DLD1 (cell line): ENCODE results near the gene TECPR1.

Experiments
- in situ Hi-C: cut with HindIII; loops from 2 replicates; pipeline ENCODE4 v1.10.0; 2017; ENCODE audit warnings: low sequenced_read_pairs

The TECPR1 gene

DNA sequence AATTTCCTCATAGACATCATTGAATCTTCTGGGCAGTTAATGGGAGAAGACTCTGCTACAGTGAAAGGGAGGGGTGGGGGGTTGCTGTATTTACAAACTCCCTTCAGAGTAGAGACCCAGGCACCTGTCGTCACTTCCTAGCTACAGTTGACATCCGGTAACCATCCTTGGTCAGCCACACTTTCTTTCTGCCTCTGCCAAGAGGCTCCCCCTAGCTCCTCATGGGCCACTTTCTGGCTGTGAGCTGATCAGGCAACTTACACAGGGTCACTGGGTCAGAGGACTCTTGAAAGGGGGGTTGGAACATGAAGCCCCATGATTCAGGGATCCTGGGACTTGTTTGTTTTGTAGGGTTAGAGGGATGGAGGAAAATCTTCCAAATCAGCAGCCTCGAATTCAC lies 1.2 kb downstream of the TECPR1 start:
- in situ Hi-C loops: no loop called here

DNA sequence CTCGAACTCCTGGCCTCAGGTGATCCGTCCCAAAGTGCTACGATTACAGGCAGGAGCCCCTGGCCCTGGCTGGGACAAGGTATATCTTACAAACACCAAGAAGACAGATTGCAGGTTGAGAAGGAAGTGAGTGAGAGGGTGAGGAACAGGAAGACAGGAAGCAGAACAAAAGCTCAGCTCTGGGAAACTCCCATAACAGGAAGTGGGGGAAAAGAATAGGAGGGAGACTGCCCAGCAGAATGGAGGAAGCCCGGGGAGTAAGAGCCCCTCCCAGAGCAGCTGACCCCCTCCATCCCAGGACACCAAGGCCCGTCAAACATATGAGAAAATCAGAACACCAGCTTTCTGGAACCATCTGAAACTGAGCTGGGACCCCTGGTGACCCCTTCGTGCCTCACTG lies 2.9 kb downstream of the TECPR1 start:
- in situ Hi-C loops: no loop called here

DNA sequence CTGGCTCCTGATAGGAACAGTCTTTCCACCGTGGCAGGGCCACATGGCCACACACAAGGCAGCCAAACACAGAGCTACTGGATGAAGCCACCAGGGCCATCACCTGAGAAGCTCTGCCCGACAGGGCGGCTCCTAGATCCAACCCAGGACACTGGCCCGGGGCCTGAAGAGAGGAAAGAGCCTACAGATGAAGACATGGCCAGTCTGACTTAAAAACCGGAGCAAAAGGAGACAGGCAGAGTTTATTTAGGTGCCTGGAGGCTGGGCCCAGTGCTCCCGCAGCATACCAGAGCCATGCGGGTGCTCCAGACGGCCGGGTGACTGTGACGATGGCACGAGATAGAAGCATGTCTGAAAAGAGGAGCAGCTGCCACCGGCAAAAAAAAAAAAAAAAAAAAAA lies 3.9 kb downstream of the TECPR1 start:
- in situ Hi-C loops: no loop called here

DNA sequence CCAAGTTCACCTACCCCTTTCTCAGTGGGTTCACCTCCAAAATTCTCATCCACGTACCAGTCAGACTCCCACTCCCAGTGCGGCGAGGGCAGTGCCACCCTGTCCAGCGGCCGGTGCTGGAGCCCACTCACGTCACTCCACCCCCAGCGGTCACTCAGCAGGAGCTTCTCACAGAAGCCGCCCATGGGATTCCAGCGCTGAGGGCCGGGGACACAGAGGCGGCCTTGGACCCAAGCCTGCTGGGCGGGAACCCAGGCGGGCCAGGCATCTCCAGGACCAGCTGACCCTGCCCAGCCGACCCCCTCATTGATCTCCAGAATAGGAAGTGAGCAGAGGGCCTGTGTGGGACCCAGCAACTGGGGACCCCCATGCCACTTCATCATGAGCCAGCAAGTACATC lies 7.2 kb downstream of the TECPR1 start:
- in situ Hi-C loops: no loop called here

DNA sequence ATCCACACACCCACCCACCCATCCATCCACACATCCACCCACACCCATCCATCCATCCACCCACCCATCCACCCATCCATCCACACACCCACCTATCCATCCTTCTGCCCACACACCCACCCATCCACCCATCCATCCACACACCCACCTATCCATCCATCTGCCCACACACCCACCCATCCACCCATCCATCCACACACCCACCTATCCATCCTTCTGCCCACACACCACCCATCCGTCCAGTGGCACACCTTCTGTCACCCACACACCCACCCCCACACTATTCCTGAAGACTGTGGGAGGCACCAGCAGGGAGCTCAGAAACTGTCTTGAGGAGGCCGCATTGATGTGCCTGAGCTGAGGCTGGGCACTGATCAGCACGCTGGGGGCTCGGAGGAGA lies 9.1 kb downstream of the TECPR1 start:
- in situ Hi-C loops: no loop called here

DNA sequence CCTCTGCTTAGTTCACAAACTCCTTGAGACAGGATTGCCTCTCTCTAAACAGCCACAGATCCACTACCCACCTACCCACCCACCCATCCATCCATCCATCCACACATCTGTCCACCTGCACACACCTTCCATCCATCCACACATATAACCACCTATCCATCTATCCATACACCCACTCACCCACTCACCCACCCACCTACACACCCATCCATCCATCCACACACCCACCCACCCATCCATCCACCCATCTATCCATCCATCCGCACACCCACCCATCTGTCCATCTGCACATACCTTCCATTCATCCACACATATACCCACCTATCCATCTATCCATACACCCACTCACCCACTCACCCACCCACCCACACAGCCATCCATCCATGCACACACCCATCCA lies 9.7 kb downstream of the TECPR1 start:
- in situ Hi-C loops: no loop called here

DNA sequence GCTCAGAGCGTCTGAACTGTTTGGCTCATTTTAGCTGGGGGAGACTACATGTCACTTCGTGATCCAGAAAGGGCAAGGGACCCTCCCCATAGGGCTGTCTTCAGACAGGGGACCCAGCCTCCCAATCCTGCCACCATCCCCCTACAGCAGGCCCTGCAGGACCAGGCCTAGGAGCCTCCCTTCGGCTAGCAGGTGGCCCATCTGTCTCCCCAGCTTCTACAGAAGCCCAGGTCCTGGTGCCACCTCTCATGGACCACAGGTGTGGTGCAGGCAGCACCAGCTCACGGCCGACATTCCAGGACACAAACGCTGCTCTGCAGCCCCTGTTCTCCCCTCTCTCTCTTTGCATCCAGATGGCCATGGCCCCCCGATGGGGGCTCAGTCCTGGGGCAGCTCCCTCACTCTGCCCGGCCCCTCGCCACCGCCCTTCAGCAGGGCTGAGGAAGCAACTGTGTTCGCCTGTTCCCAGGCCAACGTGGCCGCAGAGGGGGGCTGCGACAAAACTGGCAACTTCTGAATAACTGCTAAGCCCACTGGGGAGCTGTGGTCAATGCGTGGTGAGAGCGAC lies 10.3 kb downstream of the TECPR1 start:
- in situ Hi-C loops: no loop called here

DNA sequence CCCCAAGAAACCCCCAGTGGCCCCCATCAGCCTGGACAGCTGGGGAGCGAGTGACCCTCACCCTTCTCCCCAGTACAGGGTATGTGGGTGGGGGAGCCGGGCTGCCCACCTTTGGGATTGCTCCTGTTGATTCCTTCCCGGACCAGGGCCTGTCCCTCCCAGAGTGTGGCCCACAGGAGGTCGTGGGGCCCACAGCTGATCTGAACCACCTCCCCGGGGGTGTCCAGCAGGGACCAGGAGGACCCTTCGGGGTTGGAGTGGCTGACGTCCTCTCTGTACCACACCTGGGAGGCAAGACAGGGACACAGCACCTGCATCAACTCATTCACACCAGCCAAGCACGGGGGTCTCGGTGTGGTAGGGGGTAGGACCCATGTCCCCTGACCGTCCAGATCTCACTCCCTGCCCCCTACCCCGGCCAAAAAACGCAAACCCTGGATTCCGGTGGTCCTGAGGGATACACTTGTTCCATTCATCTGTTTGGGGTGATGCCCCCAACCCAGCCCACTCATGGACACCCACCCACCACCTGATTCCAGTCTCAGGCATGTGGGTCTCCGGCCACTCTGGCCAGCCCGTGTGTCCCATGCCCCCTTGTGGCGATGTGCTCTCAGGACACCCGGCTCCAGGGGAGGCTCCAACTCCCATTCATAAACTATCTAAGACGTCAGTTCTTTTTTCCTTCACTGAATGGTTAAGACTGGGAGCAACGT lies 10.9 kb downstream of the TECPR1 start:
- in situ Hi-C loops: no loop called here

DNA sequence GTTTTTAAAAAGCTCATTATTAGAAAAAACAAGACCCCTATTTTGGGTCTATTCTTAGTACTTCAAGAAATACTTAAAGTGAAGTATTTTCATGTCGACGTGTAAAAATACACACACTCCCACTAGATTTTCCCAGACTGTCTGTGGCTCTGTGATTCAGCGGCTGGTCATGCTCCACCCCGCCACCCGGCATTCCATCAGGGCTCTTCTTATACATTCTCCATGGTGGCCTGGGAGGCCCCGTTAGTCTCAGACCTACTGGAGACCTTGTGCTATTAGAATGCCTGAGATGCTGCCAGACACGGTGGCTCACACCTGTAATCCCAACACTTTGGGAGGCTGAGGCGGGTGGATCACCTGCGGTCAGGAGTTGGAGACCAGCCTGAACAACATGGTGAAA lies 13.1 kb downstream of the TECPR1 start:
- in situ Hi-C loops: no loop called here

DNA sequence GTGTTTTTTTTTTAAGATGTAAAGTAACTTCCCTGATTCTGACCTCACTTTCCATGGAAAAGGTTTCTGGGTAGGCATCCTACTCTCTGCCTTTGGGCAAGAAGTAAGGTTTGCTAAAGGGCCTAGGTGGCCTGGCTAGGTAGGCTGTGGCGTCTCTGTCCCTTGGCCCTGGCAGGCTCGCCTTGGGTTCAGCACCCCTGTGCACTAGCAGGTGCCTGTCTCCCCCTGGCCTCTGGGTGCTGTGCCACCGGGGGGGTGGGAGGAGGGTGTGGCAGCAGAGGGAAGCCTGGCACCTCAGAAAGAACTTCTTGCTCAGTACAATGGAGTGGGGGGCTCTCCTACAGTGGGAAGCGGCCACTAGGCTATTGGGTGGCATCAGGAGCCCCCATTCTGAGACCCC lies 14.0 kb downstream of the TECPR1 start:
- in situ Hi-C loops: no loop called here

DNA sequence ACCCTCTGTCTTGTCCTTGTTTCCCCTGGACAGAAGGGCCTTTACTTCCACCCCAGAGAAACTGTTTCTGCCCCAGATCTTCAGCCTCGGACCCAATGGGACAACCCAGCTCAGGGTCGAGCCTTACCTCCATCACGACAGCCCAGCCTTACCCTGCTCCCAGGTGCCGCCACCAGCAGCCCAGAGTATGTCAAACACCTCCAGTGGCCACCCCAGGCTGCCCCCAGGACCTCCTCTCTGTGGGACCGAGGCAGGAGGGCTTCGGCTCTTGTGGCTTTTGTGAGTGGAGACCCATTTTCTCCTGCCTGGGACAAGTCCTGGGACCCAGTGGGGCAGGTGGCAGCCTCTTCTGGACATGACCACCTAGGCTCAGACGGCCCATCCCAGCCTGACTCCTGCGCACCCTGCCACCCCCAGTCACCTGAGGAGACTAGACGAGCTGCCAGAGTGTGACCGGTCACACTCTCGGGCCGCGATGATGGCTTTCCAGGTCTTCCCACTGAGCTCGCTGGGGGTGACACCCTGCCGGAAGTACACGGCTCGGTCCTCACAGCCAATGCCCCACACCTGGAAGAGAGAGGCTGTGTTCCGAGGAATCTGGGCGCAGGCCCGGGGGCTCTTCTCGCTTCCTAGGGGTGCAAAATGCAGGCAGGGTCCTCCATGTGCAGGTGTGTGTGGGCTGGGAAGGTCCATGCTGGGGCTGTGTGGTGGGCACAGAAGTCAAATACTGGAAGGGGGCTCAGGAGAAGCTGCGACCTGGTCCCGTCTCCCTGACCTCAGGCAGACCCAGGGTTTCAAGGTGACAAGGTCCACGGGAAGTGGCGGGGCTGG lies 15.5 kb downstream of the TECPR1 start:
- in situ Hi-C loops: no loop called here

DNA sequence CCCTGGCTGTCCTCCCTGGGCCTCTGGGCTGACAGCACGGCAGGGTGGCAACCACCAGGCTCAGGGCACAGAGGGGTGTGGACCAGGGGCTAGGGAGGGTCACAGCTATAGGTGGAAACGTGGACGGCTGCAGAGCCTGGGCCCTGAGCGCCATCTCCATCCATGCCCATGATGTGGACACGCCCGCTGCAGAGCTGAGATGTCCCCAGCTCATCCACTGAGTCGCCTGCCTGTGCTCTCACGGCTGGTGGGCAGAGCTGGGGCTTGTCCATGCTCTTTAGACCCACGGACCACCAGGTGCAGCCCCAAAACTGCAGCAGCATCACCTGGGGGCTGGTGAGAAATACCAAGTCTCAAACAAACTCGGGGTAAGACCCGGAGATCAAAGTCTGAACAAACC lies 16.1 kb downstream of the TECPR1 start:
- in situ Hi-C loops: no loop called here

DNA sequence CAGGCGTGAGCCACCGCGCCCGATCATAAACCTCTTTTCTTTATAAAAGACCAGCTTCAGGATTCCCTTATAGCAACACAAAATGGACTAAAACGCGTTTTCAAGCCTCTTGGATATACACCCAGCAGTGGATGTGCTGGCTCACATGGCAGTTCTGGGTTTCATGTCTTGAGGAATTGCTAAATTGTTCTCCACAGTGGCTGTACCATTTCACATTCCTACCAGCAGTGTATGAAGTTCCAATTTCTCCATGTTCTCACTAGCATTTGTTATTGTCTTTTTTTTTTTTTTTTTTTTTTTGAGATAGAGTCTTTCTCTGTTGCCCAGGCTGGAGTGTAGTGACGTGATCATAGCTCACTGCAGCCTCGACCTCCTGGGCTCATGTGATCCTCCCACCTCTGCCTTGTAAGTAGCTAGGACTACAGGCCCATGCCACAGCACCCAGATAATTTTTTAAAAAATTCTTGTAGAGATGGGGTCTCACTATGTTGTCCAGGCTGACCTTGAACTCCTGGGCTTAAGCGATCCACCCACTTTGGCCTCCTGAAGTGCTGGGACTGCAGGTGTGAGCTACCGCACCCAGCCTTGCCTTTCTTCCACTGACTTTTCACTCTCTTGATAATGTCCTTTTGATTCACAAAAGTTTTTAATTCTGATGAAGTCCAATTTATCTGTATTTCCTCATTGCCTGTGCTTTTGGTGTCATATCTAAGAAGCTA lies 17.4 kb downstream of the TECPR1 start:
- in situ Hi-C loops: no loop called here

DNA sequence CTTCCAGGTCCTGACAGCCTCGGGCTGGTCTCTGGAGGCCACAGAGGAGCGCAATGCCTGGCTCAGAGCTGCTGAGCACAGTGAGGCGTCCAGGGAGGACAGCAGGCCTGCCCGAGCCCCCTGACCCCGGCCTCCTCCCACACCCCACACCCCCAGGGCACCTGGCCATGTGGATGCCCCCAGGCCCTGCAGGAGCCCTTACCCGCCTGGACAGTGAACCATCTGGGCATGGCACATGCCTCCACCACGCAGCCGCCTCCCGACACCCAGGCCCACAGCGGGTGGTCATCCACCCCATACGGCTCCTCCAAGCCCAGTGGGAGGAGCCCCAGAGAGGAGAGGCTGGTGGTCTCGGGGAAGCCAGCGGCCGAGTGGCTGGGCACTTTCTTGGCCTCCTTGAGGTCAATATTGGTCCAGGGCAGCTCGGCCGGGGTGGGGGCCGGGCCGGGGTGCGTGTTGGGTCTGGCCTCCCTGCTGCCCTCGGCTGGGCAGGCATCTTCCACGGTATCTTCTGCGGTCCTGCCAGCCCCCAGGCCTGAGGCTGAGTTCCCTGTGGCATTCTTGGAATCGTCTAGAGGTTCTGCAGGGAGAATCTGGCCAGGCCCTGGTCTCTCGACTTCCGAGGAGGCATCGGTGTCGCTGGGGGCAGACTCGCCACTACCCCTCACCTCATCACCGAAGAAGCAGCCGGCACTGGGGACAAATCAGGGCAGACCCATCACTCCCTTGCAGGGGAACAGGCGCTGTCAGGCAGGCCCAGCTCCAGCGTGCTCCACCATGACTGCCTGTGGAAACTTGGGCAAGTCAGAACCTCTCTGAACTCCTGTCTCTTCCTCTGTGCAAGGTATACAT lies 18.6 kb downstream of the TECPR1 start:
- in situ Hi-C loops: no loop called here

DNA sequence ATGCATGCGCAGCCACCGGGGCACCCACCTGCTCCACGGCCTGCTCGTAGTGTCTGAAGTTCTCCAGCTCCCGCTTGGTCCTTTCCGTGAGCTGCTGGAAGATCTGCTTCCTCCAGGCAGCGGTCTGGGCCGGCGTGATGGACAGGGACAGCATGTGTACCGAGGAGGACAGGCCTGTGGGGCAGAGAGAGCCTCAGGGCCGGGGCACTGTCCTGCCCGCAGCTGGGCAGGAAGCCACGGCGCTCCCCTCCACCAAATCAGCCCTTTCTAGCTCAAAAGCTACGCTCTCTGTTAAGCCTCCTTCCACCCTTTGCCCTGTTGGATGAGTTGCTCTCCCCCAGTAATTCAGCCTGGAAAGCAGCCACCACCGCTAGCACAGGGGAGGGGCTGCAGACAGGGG lies 19.2 kb downstream of the TECPR1 start:
- in situ Hi-C loops: no loop called here

DNA sequence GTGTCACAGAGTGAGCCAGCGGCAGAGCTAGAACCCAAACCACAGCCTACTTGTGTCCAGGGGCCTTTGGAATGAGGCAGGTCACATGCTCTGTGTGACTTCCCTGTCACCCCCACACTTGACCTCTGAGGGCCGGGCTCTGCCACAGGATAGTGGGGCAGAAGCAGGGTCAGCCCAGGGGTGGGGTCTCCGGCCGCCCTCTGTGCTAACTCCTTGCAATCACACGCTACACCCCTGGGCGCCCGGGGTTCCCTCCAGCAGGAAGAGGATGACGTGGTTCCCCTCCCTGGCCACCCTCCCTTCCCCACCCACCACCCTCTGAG lies 19.8 kb downstream of the TECPR1 start:
- in situ Hi-C loops: no loop called here

DNA sequence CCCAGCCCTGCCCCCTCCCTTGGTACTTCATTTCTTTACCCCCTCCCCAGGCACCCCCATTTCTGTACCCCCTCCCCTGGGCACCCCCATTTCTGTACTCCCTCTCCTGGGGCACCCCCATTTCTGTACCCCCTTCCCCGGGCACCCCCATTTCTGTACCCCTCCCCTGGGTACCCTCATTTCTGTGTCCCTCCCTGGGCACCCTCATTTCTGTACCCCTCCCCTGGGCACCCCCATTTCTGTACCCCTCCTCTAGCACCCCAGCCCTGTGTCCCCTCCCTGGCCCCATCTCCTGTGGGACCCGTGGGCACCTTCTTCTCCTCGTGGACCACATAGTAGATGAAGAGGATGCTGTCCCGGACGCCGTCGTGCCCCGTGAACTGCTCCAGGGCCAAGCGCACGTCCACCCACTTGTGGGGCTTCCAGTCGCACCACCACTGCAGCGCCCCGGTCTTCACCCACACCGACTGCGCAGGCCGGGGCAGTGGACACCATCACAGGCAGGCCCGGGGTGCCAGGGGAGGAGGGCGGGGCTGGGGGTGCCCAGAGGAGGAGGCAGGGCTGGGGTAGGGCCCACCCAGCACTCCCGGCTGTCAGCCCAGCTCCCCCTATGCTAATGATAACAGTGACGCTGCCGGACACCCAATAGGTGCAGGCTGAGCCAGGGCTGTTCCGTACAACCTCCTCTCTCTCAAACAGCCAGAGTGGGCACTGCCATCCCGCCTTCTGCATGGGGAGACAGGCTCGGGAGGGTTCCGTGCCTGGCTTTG lies 20.4 kb downstream of the TECPR1 start:
- in situ Hi-C loops: no loop called here

DNA sequence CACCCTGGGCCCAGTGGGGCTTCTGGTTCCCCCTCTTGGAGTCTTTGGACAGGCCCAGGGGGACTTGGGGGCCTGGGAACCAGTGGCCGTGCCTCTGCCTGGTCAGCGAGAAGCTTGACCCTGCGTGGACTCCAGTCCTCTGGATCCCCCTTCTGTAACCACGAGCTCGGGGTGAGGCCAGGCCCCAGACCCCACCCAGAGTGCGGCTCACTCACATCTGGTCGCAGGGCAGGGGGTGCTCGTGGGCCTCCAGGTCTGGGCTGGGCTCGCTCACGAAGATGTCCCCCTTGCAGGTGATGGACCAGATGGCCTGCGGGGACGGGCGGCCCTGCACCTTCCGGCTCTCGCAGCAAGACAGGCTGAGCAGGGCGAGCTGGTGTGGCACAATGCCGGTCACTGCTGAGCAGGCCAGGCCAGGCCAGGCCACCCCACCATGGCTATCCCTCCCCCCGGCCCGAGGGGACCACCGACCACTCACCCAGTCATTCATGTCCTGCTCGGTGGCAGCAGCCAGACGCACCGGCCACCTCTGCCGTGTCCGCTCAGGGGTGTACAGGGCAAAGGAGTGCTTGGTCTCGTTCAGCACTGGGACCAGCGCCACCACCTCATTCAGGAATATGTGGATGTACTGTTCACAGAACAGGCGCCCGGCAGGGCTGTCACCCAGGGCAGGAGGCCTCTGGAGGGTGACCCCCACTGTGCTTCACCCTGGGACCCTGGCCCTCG lies 21.1 kb downstream of the TECPR1 start:
- in situ Hi-C loops: no loop called here

DNA sequence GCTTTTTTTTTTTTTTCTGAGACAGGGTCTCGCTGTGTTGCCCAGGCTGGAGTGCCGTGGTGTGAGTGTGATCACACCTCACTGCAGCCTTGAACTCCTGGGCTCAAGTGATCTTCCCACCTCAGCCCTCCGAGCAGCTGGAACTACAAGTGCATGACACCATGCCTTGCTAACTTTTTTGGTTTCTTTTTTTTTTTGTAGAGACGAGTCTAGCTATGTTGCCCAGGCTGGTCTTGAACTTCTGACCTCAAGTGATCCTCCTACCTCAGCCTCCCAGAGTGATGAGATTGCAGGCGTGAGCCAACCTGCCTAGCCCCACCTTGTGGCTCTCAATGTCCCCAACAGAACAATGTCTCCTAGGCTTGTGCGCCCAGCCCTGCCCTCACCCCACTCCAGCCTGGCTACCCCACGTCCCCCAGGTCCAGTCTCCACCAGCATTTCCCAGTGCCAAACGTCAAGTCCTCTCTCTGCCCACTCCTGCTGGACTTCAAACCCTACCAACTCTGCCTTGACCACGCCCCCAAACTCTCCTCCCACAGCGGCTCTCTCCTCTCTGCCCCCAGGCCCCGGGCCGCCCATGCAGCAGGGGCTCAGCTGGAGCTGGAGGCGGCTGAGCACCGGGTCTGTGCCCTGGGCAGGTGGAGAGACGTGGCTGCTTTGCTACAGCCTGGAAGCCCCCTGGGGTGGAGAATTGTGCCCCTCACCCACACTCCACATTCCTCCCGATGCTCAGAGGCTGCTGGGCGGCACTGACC lies 21.9 kb downstream of the TECPR1 start:
- in situ Hi-C loops: no loop called here
